Astrocyte (in vitro differentiated cells and primary cell): ENCODE results near the gene TMEM256.

Source experiments
- CTCF ChIP-seq: IDR thresholded peaks from 2 replicates; pipeline ENCODE4 v1.5.1; 2011; ENCODE audit warnings: low read depth, mild to moderate bottlenecking, inconsistent platforms, low read length, moderate library complexity; ENCODE audit not compliant: insufficient read depth
- EZH2 ChIP-seq: IDR thresholded peaks from 2 replicates; pipeline ENCODE4 v1.6.1; 2012; ENCODE audit warnings: mild to moderate bottlenecking, low read length, inconsistent platforms; ENCODE audit not compliant: insufficient read depth

GRCh38 chr17:7431231-7431630 lies 27.3 kb upstream of the TMEM256 start:
- no peak for TF ChIP-seq CTCF
- TF ChIP-seq EZH2 = no peak
